Stromal cell of bone marrow (primary cell): ENCODE results near the gene HLA-DOB.
A peak's percentile ranks its signal among the peaks of the same experiment; 100 is the strongest.
"Not testable (repeated sequence)": the region's sequence is repeated elsewhere in the genome, so short reads cannot be mapped to it uniquely, and the experiment has no call there.

ENCODE experiments used
- DNase-seq: peaks from one replicate; pipeline ENCODE4 v3.0.0-alpha.2; 2012; ENCODE audit warnings: low read depth

Gene HLA-DOB

GRCh38 chr6:32807020-32807580, 9.7 kb downstream of the HLA-DOB start:
- DNase-seq, result no peak

GRCh38 chr6:32805404-32805803, 11.4 kb downstream of the HLA-DOB start:
- DNase-seq, result not testable (repeated sequence)

- no peak for DNase-seq
Measured at GRCh38 chr6:32803416-32803815, 13.4 kb downstream of the HLA-DOB start.

- DNase-seq, result no peak
Measured at GRCh38 chr6:32799740-32800139, 17.1 kb downstream of the HLA-DOB start.

- no peak for DNase-seq
Measured at GRCh38 chr6:32799168-32799567, 17.6 kb downstream of the HLA-DOB start.

- peak; percentile 54 for DNase-seq
Measured at GRCh38 chr6:32796848-32797776, 19.7 kb downstream of the HLA-DOB start.

GRCh38 chr6:32794510-32794909, 22.3 kb downstream of the HLA-DOB start:
- DNase-seq, result no peak

GRCh38 chr6:32792901-32793435, 23.8 kb downstream of the HLA-DOB start:
- no peak for DNase-seq

- DNase-seq, result no peak
Measured at GRCh38 chr6:32790306-32790705, 26.5 kb downstream of the HLA-DOB start.

- peak; percentile 57 for DNase-seq
Measured at GRCh38 chr6:32785781-32786533, 30.8 kb downstream of the HLA-DOB start.

- DNase-seq, result not testable (repeated sequence)
Measured at GRCh38 chr6:32782923-32783322, 33.9 kb downstream of the HLA-DOB start.

- DNase-seq, result no peak
Measured at GRCh38 chr6:32779036-32779435, 37.8 kb downstream of the HLA-DOB start.

- no peak for DNase-seq
Measured at GRCh38 chr6:32775071-32775470, 41.7 kb downstream of the HLA-DOB start.

GRCh38 chr6:32774426-32774825, 42.4 kb downstream of the HLA-DOB start:
- DNase-seq, result no peak

GRCh38 chr6:32772656-32773055, 44.1 kb downstream of the HLA-DOB start:
- no peak for DNase-seq

- DNase-seq, result no peak
Measured at GRCh38 chr6:32764048-32764447, 52.8 kb downstream of the HLA-DOB start.

GRCh38 chr6:32763421-32763820, 53.4 kb downstream of the HLA-DOB start, which contains the start of gene HLA-DQB2:
Gene HLA-DQB2, minus strand, starts transcription at chr6:32763532. Its CDS starts 62 bp downstream, at chr6:32763470.
- peak; percentile 1 for DNase-seq
